GM12801 (cell line): Measurements from ENCODE around the gene SHC3.

ENCODE experiments used
- CTCF ChIP-seq: IDR thresholded peaks from one replicate; pipeline ENCODE4 v1.5.1; 2011; ENCODE audit warnings: control low read depth; ENCODE audit not compliant: insufficient read length; ENCODE audit errors: extremely low read depth

The SHC3 gene

GRCh38 chr9:88979791-88980190 lies 198.8 kb downstream of the SHC3 start:
- no peak for TF ChIP-seq CTCF

- no peak for TF ChIP-seq CTCF
These were observed 199.6 kb downstream of the SHC3 start for GRCh38 chr9:88979021-88979420.

GRCh38 chr9:88978034-88978433 lies 200.6 kb downstream of the SHC3 start:
- no peak for TF ChIP-seq CTCF

GRCh38 chr9:88976890-88977257 lies 201.7 kb downstream of the SHC3 start:
- no peak for TF ChIP-seq CTCF

GRCh38 chr9:88975966-88976889 lies 202.4 kb downstream of the SHC3 start:
- TF ChIP-seq CTCF, result no peak

DNA sequence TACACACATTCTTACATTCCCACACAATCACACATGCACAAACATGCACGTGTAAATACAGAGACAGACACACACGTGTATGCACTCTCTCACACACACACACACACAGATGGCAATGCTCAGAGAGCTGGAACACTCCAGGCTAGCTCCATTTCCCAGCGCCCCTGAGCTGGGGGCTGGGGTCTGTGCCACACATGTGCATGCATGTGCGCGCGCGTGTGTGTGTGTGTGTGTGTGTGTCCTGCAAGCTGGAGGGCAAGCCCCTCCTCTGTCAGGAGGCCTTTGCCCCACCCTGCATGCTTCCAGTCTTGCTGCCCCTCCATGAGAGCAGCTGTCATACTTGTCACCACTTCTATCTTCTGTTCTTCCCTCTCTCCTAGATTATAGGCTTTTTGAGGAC lies 204.0 kb downstream of the SHC3 start:
- no peak for TF ChIP-seq CTCF

GRCh38 chr9:88973281-88974045 lies 205.2 kb downstream of the SHC3 start:
- TF ChIP-seq CTCF, result no peak
